ENCODE data around the gene DSP.

Gene DSP

DNA sequence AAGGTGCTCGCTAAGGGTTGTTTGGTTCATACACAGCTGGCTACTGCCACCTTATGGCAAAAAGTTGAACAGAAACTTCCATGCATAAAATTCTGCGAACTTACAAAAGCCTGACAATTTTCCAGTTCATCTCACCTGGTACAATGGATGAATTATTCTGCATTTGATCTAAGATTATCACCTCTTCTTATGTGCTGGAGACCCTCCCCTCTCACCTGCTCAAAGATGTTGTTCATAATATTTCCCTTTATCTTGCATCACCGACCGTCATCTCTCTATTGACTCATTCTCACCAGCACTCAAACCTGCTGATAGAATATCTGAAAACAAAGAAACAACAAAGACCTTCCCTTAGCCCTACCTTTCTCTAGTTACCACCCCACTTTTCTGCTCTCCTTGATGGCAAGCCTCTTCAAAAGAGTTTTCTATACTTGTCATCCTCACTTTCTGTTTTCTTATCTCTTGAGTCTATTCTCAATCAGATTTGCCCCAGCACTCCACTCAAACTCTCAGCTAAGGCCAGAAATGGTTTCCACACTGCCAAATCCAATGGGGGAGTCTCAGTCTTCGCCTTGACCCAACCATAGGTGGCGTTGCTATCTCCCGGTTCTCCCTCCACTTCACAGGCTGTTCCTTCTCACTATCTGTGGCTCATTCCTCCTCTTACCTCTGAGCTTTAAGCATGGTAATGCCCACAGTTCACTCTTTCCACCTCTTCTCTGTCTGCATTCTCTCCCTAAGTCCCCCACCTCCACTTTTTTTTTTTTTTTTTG lies 74.3 kb downstream of the DSP start:
- DNase-seq = peak; percentile 88

DNA sequence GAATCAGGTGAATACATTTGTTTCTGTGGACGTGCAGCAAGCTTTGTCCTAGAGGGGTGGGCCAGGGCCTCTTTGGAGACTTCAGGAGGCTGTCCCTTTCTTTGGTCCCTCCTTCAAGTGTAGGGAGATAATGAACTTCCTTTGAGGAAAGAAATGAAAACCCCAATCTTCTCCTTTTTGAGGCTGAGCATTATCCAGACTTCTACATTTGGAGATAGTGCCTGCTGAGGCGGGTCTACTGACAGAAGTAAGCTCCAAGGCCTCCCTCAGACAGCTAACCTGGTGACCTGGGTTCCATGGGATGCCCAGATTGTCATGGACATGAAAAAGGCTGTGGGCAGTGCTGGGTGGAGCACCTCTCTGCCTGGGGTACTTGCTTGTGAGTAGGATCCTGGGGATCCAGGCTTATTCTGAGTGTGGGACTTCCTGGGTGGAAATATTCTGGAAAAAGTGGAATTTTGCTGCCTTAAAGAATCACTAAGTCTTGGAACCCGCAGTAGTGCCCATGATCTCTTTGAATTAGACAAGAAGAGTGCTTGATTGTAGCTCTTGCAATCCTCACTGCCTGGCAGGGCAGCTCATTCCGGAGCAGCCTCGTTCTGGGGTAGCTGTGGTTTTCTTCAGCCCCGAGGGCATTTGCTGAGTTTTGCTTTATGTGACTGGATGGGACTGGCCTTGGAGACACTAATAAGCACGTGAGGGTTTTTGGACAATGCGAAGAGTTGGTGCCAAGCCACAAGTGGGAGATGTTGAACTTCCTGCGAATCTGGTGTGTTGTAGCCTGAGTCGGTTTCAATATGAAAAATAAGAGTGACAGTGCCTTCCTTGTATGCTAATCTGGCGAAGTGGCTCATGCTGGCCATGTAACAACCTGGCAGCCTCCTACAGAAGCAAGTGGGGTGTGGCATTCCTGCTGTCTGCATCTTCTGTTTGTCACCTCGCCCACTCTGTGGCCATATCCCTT lies 76.6 kb downstream of the DSP start:
- DNase-seq = peak; percentile 93

DNA sequence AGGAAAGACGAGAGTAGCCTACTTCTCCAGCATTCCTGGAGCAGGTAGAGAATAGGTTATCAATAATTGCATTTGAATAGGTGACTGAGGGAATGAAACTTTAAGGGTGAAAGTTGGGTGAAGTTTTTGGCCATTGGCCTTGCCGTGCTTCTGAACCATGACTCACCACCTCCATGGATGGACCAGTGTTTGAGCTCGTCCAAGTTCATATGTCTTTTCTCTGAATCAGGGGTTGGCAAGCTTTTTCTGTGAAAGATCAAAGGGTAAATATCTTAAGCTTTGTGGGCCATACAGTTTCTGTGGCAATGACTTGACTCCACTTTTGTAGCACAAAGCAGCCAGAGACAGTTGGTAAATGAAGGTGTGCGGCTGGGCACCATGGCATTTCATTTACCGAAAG lies 80.3 kb downstream of the DSP start:
- DNase-seq = no peak

DNA sequence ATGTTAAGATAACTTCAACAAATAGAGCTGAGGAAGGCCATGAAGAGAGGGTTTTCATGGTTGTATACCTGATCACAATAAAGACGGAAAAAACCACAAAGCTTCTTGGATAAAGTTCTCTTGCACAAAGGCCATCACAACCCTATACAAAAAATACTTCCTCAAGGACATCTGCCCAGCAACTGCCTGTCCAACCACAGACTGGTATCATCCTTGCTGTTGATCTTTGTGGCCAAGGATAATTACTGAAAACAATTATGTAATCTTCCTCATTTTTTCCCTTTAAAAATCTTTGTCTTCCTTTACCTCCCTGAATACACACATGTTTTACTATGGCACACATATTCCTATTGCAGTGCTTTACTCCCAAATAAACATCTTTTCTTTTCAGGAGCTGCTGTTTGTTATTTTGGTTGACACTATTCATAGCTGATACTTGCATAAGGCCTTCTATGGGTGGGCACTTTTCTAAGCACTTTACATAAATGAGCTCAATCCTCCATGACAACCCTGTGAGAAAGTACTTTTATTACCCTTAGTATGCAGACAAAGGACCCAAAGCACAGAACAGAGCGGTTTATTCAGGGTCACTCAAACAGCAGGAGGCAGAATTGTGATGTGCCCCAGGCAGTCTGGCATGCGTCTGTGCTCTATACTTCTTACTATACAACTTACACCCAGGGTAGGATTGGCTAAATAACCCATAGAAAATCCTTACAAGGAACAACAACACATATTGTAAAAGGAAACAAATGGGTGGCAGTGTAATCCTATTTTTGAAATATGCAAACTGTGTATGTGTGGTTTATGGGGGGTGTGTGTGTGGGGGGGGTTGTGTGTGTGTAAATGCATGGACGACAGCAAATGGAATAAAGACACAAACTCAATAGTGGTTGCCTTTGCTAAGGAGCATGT lies 83.6 kb downstream of the DSP start:
- peak; percentile 80 for DNase-seq

DNA sequence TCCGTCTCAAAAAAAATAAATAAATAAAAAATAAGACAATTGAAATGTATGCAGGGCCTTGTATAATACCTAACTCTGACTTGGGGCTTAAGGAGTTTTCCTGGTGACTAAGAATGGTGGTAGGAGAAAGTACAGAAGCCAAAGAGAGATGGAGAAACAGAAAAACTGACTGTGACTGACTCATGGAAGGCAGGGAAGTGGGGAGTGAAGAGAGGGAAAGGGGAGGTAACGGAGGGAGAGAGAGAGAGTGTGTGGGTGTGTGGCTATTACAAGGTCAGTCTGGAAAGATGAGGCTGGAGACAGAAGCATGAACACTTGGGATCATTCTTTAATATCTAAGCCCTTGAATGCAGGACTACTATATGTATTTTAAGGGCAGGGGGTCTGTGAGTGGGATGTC lies 87.0 kb downstream of the DSP start:
- DNase-seq = no peak

DNA sequence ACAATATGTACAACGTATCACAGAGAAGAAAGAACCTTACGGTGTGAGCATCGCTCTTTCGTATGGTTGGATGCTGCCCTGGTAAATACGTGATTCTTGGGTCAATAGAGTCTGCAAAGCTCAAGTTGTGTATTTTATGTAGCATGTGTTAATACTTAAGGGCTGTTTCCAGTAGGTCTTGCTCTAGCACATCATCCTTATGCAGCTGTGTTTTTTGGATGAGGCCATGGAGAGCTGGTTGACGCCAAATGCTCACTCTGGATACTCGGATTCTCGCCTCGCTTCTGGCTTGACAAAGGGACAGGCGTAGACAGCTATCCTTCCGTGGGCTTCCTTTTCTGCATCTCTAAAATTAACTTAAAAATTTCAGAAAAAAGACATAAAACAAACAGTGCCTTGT lies 87.4 kb downstream of the DSP start:
- no peak for DNase-seq

DNA sequence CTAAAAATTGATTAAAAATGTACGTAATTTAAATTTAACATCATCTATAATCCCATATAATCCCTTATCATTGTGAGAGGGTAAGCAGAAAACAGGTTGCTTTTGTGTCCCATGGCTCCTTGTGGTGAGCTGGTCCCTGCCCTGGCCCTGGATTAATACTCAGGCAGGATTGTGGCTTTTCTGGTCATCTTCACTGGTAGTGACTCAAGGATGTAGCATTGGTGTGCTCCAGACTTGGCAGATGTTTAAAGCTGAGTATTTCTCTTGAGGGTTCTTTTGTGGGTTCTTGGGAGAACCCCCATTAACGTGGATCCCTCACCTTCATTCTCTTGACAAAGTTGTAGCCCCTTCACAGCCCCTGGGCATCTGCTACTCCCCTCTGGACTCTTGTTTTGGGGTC lies 87.8 kb downstream of the DSP start:
- no peak for DNase-seq

DNA sequence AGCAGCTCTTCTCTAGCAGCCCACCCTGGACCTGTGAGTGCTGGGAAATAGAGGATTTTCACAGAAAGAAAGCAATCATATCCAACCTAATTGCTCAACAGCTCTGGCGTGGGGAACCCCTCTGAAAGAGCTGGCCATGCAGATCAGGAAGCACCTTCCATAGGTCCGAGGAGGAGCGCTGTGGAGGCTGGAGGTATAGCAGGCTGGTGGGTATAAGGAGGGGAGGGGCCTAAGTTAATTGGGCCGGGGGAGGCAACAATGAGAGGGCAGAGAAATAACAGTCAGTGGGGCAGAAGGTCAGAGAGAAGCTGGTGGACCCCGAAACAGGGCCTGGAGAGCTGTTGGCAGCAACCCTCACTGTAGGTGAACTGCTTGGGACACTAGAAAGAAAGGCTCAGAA lies 89.3 kb downstream of the DSP start:
- no peak for DNase-seq

DNA sequence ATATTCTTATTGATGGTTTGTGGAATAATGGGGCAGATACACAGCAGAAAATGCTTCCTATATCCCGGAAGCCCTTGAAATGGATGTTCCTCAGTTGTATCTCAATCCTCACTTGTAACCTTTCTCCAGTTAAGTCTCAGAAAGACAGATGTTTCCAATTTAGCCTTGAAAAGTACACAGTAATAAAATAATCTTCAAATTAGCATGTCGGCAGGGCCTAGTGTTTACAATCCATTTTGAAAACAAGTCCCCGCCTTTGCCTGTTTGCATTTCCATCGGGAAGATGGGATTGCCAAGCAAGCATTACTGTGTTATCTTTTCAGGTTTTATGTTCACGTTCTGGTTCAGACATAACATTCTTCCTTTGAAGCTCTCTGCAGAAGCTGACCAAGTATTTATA lies 90.0 kb downstream of the DSP start:
- no peak for DNase-seq

DNA sequence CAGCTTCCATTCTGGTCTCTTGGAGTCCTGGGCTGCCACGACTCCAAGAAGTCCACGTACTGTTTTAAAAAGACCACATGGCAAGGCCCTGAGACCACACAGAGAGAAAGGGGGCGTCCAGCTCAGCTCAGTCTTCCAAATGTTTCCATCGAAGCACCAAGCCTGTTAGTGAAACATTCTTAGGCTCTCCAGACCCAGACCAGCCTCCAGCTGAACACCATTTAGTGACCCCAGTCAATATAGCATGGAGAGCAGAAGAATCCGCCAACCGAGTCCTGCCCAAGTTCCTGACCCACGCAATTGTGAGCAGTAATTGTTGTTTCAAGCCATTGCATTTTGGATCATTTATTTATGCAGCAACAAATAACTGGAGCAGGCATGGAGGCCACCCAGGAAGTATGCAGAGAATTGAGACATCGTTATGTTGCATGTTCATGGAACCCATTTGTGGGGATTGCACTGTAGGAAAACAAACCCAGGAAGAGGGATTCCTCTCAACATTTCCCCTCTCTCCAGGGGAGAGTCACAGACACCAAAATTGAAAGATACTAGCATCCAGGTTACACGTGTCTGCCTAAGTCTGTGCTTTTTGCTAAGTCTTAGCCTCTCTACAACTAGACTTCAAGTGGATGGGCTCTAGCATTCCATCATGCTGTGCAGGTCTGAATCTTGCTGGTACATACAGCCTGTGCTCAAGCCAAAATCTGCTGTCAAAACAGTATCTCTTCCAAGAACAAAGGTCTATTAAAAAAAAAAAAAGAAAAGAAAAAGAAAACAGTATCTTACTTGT lies 91.2 kb downstream of the DSP start:
- DNase-seq = no peak

DNA sequence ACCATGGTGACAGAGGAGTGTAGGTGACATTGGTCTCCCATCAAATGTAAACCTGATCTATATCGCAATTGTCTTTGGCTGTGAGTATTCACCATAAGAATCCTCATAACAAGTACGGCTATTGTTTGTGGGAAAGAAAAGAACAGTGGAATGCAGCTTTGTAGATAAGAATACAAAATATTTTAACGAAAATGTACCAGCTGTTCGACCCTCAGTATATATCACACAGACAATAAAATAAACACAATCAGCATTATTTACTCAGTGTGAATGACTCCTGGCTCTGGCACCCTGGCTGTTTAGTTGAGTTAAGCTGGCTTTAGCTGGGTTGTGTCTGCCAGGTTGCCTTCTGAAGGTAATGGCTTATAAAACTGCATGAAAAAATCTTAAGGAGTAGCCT lies 91.9 kb downstream of the DSP start:
- DNase-seq = no peak

DNA sequence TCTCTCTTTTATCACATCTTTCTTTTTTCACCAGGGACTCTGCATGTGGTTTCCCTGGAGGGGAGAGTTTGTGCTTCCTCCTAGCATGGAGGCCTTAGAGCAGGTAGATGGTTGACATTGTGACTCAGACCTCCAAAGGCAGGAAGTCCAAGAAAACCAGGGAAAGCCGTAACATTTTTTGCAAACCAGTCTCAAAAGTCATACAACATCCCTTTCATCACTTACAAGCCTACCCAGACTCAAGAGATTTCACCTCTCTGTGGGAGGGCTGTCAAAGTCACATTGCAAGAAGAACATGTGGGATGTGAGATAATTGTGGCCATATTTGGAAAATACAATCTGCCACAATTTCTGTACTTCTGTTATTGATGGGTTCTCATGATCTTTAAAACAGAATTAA lies 94.7 kb downstream of the DSP start:
- DNase-seq = no peak

Measured in OCI-M1 (cell line).